NK-92 treated with Interleukin-12 subunit alpha and Interleukin-12 subunit beta, amount 100 ng/mL, for 24 hours (cell line): ENCODE measurements around the gene RGS9BP.
"Not testable (repeated sequence)": the region's sequence is repeated elsewhere in the genome, so short reads cannot be mapped to it uniquely, and the experiment has no call there.

Experiments
- DNase-seq: peaks from one replicate; lab custom pipeline; 2025; lab: John Stamatoyannopoulos, UW

RGS9BP gene

DNA sequence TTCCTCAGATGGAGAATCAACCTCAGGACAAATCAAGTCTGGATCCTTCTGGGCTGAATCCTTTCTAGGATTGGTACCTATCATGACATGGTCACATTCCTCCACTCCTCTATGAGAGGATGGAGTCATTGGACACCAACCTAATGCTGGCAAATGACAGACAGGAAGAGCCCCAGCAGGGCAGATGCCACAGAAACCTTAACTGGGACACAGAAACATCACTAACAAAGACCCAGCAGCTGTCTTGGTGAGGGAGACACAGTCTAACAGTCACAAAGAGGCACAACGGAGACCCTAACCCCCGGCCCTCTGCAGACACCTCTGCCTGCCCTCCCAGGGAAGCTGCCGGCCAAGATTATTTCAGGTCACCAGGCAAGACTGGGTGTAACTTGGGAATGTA lies 2.8 kb upstream of the RGS9BP start:
- DNase-seq: no peak

DNA sequence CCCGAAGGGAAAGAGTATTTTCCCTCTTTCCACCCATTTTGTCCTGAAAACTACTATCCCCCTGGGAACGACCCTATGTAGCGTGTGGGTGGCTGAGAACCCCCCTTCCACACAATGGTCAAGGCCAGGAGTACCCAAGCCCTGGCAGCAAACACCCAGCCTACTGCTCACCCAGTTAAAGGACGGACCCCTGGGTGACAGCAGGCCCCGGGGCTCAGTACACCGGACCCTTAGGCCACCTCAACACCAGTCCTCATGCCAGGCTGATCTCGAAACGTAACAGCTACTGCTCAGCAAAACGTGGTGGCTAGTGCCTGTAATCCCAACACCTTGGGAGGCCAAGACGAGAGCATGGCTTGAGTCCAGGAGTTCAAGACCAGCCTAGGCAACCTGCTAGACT lies 2.1 kb upstream of the RGS9BP start:
- no peak for DNase-seq

- peak; percentile 51 for DNase-seq
Measured at GRCh38 chr19:32674153-32674930, 1.3 kb upstream of the RGS9BP start.

- peak; percentile 94 for DNase-seq
Measured at GRCh38 chr19:32674931-32675719, 523 bp upstream of the RGS9BP start, which contains the start of gene ANKRD27. Gene ANKRD27, minus strand, starts transcription at chr19:32675180. Its CDS starts 16,165 bp downstream, at chr19:32659015.

DNA sequence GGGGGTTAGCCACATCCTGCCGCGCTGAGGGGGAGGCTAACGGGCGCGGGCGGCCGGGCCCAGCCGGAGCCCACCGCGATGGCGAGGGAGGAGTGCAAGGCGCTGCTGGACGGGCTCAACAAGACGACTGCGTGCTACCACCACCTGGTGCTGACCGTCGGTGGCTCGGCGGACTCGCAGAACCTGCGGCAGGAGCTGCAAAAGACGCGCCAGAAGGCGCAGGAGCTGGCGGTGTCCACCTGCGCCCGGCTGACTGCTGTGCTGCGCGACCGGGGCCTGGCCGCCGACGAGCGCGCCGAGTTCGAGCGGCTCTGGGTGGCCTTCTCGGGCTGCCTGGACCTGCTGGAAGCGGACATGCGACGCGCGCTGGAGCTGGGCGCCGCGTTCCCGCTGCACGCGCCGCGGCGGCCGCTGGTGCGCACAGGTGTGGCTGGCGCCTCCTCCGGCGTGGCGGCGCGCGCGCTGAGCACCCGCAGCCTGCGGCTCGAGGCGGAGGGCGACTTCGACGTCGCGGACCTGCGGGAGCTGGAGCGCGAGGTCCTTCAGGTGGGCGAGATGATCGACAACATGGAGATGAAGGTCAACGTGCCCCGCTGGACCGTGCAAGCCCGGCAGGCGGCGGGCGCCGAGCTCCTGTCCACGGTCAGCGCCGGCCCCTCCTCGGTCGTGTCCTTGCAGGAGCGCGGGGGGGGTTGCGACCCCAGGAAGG lies 692 bp downstream of the RGS9BP start:
- DNase-seq: no peak

DNA sequence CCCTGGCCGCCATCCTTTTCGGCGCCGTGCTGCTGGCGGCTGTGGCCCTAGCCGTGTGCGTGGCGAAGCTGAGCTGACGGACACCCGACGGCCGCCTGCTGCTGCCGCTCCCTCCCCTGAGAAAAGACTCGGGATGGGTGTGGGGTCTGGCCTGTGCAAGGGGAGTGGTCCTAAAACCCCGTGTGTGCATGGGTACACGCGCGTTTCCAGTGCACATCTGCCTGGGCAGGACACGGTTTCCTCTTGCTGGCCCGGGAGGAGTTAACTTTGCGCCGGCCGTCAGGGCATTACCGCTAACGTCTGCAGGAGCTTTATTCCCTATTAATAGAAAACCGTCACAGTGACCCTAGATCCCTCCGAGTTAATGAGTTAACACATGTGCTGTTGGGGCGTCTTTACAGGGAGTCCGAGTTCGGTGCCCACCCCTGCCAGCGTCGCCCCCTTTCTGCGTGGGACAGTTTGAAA lies 1.3 kb downstream of the RGS9BP start:
- DNase-seq: no peak

GRCh38 chr19:32677657-32678056 lies 2.0 kb downstream of the RGS9BP start:
- DNase-seq: no peak

DNA sequence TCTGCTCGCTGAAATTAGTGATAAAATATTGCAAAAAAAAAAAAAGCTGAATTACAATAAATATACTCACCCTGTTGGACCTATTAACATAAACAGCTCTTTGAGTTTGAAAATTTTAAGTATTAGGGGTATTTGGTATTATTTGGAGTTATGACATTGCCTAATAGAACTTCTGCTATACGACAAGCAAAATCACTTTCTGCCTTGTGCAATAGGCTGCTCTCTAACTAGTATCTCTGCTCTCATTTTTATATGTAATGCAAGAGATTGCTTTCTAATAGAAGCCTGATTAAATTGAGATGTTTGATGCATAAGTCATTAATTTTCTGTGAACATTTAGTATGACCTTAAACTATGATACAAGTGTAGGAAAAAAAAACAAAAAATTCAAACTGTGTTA lies 5.3 kb downstream of the RGS9BP start:
- no peak for DNase-seq

- DNase-seq: no peak
Measured at GRCh38 chr19:32682317-32682716, 6.7 kb downstream of the RGS9BP start.

DNA sequence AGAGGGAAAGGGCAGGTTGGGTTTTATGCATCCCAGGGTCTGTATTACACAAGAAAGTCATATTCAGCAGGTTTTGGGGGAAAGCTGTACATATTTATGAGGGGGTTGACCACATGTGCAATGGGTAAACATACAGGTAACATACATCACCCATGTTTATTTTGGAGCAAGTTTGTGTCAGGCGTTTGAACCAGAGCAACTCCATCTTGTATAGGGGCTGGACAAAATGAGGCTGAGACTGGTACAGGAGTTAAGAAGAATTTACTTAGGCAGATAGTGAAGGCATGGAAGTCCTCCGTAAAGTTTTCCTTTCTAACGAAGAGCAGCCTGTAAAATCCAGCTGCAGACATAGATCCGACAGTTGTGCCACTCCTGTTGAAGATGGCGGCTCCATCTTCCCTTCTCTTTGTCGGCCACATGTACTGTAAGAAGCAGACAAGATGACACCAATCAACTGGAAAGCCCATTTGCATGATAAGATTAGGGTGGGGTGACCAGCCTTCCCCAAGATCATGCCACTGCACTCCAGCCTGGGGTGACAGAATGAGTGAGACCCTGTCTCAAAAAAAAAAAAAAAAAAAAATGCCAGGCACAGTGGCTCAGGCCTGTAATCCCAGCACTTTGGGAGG lies 11.3 kb downstream of the RGS9BP start:
- DNase-seq: no peak

DNA sequence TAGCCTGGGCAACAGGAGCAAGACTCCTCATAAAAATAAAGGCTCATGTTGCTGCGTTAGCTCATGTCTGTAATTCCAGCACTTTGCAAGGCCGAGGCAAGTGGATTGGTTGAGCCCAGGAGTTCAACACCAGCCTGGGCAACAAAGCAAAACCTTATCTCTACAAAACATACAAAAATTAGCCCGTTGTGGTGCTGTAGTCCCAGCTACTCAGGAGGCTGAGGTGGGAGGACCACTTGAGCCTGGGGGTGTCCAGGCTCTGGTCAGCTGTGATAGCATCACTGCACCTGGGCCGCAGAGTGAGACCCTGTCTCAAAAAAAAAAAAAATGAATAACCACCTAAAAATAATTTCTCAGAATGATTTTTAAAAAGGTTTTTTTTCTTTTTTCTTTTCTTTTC lies 12.0 kb downstream of the RGS9BP start:
- no peak for DNase-seq

- no peak for DNase-seq
Measured at GRCh38 chr19:32688311-32688710, 12.7 kb downstream of the RGS9BP start.

DNA sequence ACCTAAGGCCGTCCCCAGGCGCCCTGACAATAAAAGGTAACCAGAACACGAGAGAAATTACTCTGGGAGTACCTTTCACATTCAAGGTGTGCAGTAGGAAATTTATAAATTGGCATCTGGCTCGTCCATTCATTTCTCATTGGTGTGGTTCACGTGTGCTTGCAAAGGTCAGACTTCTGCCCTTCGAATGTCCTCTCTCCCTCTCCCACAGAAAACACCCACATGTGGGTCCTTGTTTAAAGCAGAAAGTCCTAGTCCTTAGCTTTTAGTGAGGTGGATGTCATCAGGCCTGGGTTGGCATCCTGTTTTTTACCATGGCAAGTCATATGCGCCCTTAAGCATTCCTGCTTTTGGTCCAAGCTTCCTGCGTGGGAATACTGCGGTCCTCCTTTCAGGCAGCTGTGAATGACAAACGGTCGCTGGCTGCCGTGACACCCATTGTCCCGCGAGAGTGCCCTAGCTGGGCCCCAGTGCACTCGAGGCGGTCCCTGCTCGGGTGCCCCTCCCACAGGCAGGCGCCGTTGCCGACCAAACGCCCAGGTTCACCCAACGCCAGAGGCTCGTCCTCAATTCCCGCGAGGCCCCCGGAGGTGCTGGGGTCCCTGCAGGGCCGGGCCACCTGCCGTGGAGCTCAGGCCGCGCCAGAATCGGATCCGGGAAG lies 15.8 kb downstream of the RGS9BP start, which contains the start of gene NUDT19:
Gene NUDT19 (plus strand): TSS at position 531 of the 661 bp plus-strand sequence. CDS start 140 bp downstream, outside the sequence.
- peak; percentile 83 for DNase-seq

DNA sequence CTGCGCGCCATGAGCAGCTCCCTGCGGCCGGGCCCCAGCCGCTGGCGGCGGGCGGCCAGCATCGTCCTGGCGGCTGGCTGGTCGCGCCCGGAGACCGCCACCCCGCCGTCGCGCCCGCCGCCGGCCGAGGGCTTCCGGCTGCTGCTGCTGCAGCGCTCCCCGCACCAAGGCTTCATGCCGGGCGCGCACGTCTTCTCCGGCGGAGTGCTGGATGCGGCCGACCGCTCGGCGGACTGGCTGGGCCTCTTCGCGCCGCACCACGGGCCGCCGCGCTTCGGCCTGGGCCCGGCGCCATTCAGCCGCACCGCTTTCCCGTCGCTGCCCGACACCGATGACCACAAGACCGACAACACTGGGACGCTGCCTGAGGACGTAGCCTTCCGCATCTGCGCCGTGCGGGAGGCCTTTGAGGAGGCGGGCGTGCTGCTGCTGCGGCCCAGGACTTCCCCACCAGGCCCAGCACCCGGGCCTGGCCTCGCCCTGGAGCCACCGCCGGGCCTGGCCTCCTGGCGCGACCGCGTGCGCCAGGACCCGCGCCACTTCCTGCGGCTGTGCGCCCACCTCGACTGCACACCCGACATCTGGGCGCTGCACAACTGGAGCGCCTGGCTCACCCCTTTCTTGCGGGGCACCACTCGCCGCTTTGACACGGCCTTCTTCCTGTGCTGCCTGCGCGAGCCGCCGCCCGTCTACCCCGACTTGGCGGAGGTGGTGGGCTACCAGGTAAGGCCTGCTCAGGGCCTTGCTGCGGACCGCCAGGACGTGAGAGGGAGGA lies 16.5 kb downstream of the RGS9BP start:
- DNase-seq: peak; percentile 70

DNA sequence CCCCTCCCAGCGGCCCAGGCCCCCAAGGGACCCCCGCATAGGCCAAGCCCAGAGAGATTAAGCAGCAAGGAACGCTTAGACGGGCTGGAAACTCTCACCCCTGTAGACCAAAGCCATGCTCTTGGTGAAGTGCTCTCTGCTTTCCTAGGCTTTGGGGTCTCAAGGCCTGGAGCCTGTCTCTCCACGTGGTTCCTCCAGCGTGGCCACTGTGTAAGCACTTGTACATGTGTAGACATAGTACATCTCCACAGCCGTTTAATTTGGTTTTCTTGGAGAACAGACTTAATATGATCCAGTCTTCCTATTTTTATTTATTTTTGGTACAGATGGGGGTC lies 17.0 kb downstream of the RGS9BP start:
- DNase-seq: no peak

DNA sequence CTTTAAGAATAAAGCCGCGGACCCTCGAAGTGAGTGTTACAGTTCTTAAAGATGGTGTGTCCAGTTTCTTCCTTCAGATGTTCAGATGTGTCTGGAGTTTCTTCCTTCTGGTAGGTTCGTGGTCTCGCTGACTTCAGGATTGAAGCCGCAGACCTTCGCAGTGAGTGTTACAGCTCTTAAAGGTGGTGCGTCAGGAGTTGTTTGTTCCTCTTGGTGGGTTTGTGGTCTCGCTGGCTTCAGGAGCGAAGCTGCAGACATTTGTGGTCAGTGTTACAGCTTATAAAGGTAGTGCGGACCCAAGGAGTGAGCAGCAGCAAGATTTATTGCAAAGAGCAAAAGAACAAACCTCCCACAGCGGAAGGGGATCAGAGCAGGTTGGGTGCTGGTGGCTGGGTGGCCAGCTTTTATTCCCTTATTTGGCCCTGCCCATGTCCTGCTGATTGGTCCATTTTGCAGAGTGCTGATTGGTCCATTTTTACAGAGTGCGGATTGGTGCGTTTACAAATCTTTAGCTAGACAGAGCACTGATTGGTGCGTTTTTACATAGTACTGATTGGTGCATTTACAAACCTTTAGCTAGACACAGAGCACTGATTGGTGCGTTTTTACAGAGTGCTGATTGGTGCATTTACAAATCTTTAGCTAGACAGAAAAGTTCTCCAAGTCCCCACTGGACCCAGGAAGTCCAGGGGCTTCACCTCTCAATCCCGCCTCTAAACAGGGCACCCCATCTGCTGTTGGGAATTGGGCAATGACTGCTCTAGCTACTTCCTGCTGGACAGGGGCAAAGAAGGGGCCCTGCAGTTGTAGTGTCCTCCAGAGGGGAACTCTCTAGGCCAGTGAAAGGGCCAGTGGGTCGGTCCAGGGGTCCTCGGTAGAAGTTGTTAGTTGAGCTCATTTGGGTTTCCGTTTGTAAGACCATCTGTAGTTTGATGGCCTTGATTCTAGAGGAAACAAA lies 17.8 kb downstream of the RGS9BP start:
- not testable (repeated sequence) for DNase-seq

DNA sequence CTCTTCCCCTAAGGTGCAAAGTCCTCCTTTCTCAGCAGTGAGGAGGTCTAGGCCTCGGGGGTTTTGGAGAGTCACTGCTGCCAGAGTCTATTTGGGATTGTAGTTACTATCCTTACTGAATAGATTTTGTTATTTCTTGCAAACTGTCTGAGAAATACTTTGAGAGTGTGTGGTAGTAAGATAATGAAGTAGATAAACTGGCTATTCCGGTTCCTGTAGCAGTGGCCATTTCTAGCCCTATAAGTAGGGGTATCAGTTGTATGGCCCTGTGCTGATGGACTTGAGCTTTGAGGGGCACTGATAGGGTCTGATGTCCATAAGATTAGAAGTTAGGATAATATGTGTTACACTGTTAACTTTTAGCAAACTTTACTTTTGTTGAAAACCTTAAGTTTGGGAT lies 18.7 kb downstream of the RGS9BP start:
- DNase-seq: not testable (repeated sequence)

DNA sequence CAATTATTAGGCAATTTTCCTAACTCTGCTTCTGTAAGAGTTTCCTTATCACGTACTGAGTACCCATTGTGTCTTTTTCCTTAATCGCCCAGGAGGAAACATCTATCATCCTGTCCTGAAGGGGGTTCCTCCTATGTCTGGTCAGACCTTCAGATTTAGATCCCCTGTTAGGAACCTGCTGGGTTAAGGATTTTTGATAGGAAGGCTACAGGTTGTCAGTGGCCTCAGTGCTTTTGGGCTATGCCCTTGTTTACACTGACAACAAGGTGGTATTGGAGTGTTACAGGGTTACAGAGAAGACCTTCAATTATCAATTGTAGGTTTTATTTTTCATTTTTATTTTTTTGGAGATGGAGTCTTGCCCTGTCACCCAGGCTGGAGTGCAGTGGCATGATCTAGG lies 19.2 kb downstream of the RGS9BP start:
- DNase-seq: not testable (repeated sequence)

GRCh38 chr19:32695506-32695905 lies 19.9 kb downstream of the RGS9BP start:
- not testable (repeated sequence) for DNase-seq
